Nephron (organoid): ENCODE data around the gene NCOA3.

Experiments used
- H3K27ac Mint-ChIP-seq, 3 experiments: 2 replicates each; pipeline ENCODE4 v1.8.0; 2020; ENCODE audit warnings: mixed read lengths in 3 of 3, mild to moderate bottlenecking in 2 of 3, moderate library complexity in 1 of 3
- H3K27me3 Mint-ChIP-seq: 2 replicates; pipeline ENCODE4 v1.8.0; 2021; ENCODE audit warnings: low read depth, mild to moderate bottlenecking, moderate library complexity, mixed read lengths
- H3K36me3 Mint-ChIP-seq: 2 replicates; pipeline ENCODE4 v1.8.0; 2020; ENCODE audit warnings: low read depth, mixed read lengths
- H3K4me1 Mint-ChIP-seq: 2 replicates; pipeline ENCODE4 v1.8.0; 2020; ENCODE audit warnings: mixed read lengths
- H3K4me3 Mint-ChIP-seq, 3 experiments: 2 replicates each; pipeline ENCODE4 v1.8.0; 2020; ENCODE audit warnings: mild to moderate bottlenecking in 3 of 3, mixed read lengths in 3 of 3, moderate library complexity in 2 of 3
- H3K9me3 Mint-ChIP-seq: 2 replicates; pipeline ENCODE4 v1.8.0; 2020; ENCODE audit warnings: mixed read lengths
- CTCF ChIP-seq, 3 experiments: fragments of 200-600 bp; sonication (generic); IDR thresholded peaks; one replicate each; pipeline ENCODE4 v1.5.0; 2021; ENCODE audit warnings: antibody characterized with exemption in 3 of 3; ENCODE audit not compliant: unreplicated experiment in 3 of 3

Gene NCOA3

GRCh38 chr20:47464380-47465101 is 37.1 kb upstream of the NCOA3 start:
- Mint-ChIP-seq H3K4me1 (peaks cover 7% of the 10 kb centered on the region), H3K27me3 (peaks cover 6% of the 10 kb centered on the region), H3K4me3 (no peak overlapping the region), H3K36me3 (no peaks in the 10 kb centered on the region), H3K27ac (no peak overlapping the region), H3K9me3 (no peaks in the 10 kb centered on the region)
- TF ChIP-seq CTCF (IDR thresholded peaks at IDR 0.05; ENCODE audit: unreplicated experiment in 3 of 3): peak in 2 of 3 experiments; percentile 20 to 24

- no peak for TF ChIP-seq CTCF (IDR thresholded peaks at IDR 0.05; ENCODE audit: unreplicated experiment in 3 of 3)
- peaks cover 7% of the 10 kb centered on the region for H3K4me1 Mint-ChIP-seq
- no peak overlapping the region for H3K4me3 Mint-ChIP-seq
- H3K36me3 Mint-ChIP-seq: no peaks in the 10 kb centered on the region
- H3K27ac Mint-ChIP-seq: no peak overlapping the region
- no peaks in the 10 kb centered on the region for H3K9me3 Mint-ChIP-seq
- H3K27me3 Mint-ChIP-seq: peaks cover 6% of the 10 kb centered on the region
Measured at GRCh38 chr20:47465335-47466090, 36.2 kb upstream of the NCOA3 start.

GRCh38 chr20:47466213-47466612 is 35.5 kb upstream of the NCOA3 start:
- H3K4me1 Mint-ChIP-seq: peaks cover 7% of the 10 kb centered on the region
- no peak for TF ChIP-seq CTCF (IDR thresholded peaks at IDR 0.05; ENCODE audit: unreplicated experiment in 3 of 3)
- peaks cover 6% of the 10 kb centered on the region for H3K27me3 Mint-ChIP-seq
- H3K4me3 Mint-ChIP-seq: no peak overlapping the region
- H3K36me3 Mint-ChIP-seq: no peaks in the 10 kb centered on the region
- no peaks in the 10 kb centered on the region for H3K9me3 Mint-ChIP-seq
- no peak overlapping the region for H3K27ac Mint-ChIP-seq

GRCh38 chr20:47466704-47467459 is 34.8 kb upstream of the NCOA3 start:
- TF ChIP-seq CTCF (IDR thresholded peaks at IDR 0.05; ENCODE audit: unreplicated experiment in 3 of 3): no peak
- H3K4me3 Mint-ChIP-seq: no peak overlapping the region

GRCh38 chr20:47468290-47469050 is 33.2 kb upstream of the NCOA3 start:
- Mint-ChIP-seq H3K36me3 (no peaks in the 10 kb centered on the region), H3K4me3 (no peak overlapping the region), H3K4me1 (peaks cover 7% of the 10 kb centered on the region), H3K9me3 (no peaks in the 10 kb centered on the region), H3K27ac (no peak overlapping the region), H3K27me3 (peaks cover 12% of the 10 kb centered on the region)
- no peak for TF ChIP-seq CTCF (IDR thresholded peaks at IDR 0.05; ENCODE audit: unreplicated experiment in 3 of 3)

More at GRCh38 chr20:47466704-47467459, 34.8 kb upstream of the NCOA3 start:
- peaks cover 7% of the 10 kb centered on the region for H3K4me1 Mint-ChIP-seq
- H3K27me3 Mint-ChIP-seq: peaks cover 6% of the 10 kb centered on the region
- no peaks in the 10 kb centered on the region for H3K36me3 Mint-ChIP-seq
- peak overlapping the region in 2 of 3 experiments; percentile 65 to 77 for H3K27ac Mint-ChIP-seq
- H3K9me3 Mint-ChIP-seq: no peaks in the 10 kb centered on the region
